SK-N-MC (cell line): ENCODE results near the gene THADA.

ENCODE experiments used
- EZH2 ChIP-seq: fragments of 200-600 bp; sonication (generic); IDR thresholded peaks from one replicate; pipeline ENCODE4 v1.6.1; 2017; ENCODE audit warnings: antibody characterized with exemption
- FOXP2 ChIP-seq: optimal IDR thresholded peaks from 2 replicates; pipeline ENCODE3; 2011; ENCODE audit warnings: mild to moderate bottlenecking, moderate library complexity; ENCODE audit not compliant: insufficient read depth; ENCODE audit errors: extremely low read length, control extremely low read depth
- POLR2AphosphoS5 ChIP-seq: IDR thresholded peaks from 2 replicates; pipeline ENCODE4 v1.6.1; 2012; ENCODE audit warnings: mild to moderate bottlenecking, low read depth, low read length, borderline replicate concordance

DNA sequence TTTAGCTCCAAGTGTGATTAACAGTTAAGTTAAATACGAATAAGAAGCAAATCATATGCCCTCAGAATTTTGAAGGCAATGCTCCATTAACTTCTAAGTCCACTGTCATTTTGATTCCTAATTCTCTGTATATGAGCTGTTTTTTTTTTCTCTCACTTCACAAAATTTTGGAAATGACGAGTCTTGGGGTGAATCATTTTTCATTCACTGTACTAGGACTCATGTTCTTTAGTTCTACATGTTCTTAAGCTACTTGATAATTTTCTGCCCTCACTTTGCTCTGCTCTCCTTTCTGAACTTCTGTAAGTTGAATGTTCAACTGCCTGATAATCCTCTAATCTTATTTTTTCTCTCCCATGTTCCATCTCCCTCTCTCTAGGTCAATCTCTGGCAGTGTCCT lies 141.0 kb downstream of the THADA start:
- TF ChIP-seq POLR2AphosphoS5 = no peak
- no peak for TF ChIP-seq EZH2
- TF ChIP-seq FOXP2 = no peak
